GM23338 (cell line): Measurements from ENCODE around the gene NDST3. TPM values are rescaled to one million over a fixed set of nuclear protein-coding genes. Genes with fewer than 3 reads are reported as not detected.

ENCODE experiments used
- ATAC-seq: fragments of 200-7000 bp; cut with Tn5 transposase; 3 replicates; pipeline ENCODE4 v1.9.1; 2020
- DNase-seq: peaks from one replicate; pipeline ENCODE4 v3.0.0-alpha.2; 2015; ENCODE audit warnings: low spot score
- H2AFZ ChIP-seq: fragments of 200-600 bp; sonication (generic); 2 replicates; pipeline ENCODE4 v1.8.0; 2016; ENCODE audit warnings: antibody characterized with exemption, mild to moderate bottlenecking, moderate library complexity
- H3F3A ChIP-seq: fragments of 200-600 bp; sonication (generic); replicated peaks from 2 replicates; pipeline ENCODE4 v1.8.0; 2017; ENCODE audit warnings: antibody characterized with exemption, mixed run types, low read depth
- H3K27ac ChIP-seq: fragments of 200-600 bp; sonication (generic); 2 replicates; pipeline ENCODE4 v1.6.1; 2016; ENCODE audit warnings: low read depth
- H3K27me3 ChIP-seq: fragments of 200-600 bp; sonication (generic); 2 replicates; pipeline ENCODE4 v1.8.0; 2016; ENCODE audit warnings: mild to moderate bottlenecking, mixed run types, moderate library complexity; ENCODE audit not compliant: insufficient read depth
- H3K36me3 ChIP-seq: fragments of 200-600 bp; sonication (generic); 2 replicates; pipeline ENCODE4 v1.8.0; 2016; ENCODE audit warnings: mild to moderate bottlenecking; ENCODE audit not compliant: insufficient read depth
- H3K4me1 ChIP-seq: fragments of 200-600 bp; sonication (generic); 2 replicates; pipeline ENCODE4 v1.8.0; 2016; ENCODE audit warnings: mild to moderate bottlenecking, moderate library complexity; ENCODE audit not compliant: insufficient read depth
- H3K4me2 ChIP-seq: fragments of 200-600 bp; sonication (generic); 2 replicates; pipeline ENCODE4 v1.7.1; 2017; ENCODE audit warnings: mixed run types
- H3K4me3 ChIP-seq: fragments of 200-600 bp; sonication (generic); 2 replicates; pipeline ENCODE4 v1.6.1; 2016; ENCODE audit warnings: mixed run types
- H3K79me2 ChIP-seq: fragments of 200-600 bp; sonication (generic); replicated peaks from 2 replicates; pipeline ENCODE4 v1.8.0; 2017; ENCODE audit warnings: mild to moderate bottlenecking; ENCODE audit not compliant: insufficient read depth
- H3K9me2 ChIP-seq: fragments of 200-600 bp; sonication (generic); 2 replicates; pipeline ENCODE4 v1.8.0; 2017; ENCODE audit not compliant: insufficient read depth
- H4K20me1 ChIP-seq: fragments of 200-600 bp; sonication (generic); replicated peaks from 2 replicates; pipeline ENCODE4 v1.8.0; 2017; ENCODE audit warnings: mild to moderate bottlenecking; ENCODE audit not compliant: insufficient read depth
- H3K27ac Mint-ChIP-seq: 2 replicates; pipeline ENCODE4 v1.8.0; 2020; ENCODE audit warnings: inconsistent platforms, mild to moderate bottlenecking, moderate library complexity, mixed read lengths
- H3K27me3 Mint-ChIP-seq: 3 replicates; pipeline ENCODE4 v1.8.0; 2022; ENCODE audit warnings: low read depth, mild to moderate bottlenecking, moderate library complexity, mixed read lengths, inconsistent platforms; ENCODE audit not compliant: insufficient read depth, poor library complexity
- H3K36me3 Mint-ChIP-seq: 3 replicates; pipeline ENCODE4 v1.8.0; 2021; ENCODE audit warnings: low read depth, mild to moderate bottlenecking, inconsistent platforms, moderate library complexity, mixed read lengths
- H3K4me1 Mint-ChIP-seq: 3 replicates; pipeline ENCODE4 v1.8.0; 2020; ENCODE audit warnings: mild to moderate bottlenecking, inconsistent platforms, mixed read lengths
- H3K4me3 Mint-ChIP-seq: 3 replicates; pipeline ENCODE4 v1.8.0; 2021; ENCODE audit warnings: moderate library complexity, mild to moderate bottlenecking, inconsistent platforms, mixed read lengths
- H3K9me3 Mint-ChIP-seq: 3 replicates; pipeline ENCODE4 v1.8.0; 2020; ENCODE audit warnings: moderate library complexity, mild to moderate bottlenecking, inconsistent platforms, mixed read lengths
- CREB1 ChIP-seq: fragments of 250-450 bp; sonication (Bioruptor Pico); IDR thresholded peaks from 2 replicates; pipeline ENCODE4 v1.5.0; 2020; ENCODE audit warnings: low read depth, mild to moderate bottlenecking, moderate library complexity
- EZH2 ChIP-seq: fragments of 200-600 bp; sonication (generic); IDR thresholded peaks from one replicate; pipeline ENCODE4 v1.8.0; 2017; ENCODE audit warnings: antibody characterized with exemption, mild to moderate bottlenecking, low read depth; ENCODE audit not compliant: unreplicated experiment
- EZH2phosphoT487 ChIP-seq: fragments of 200-600 bp; sonication (generic); IDR thresholded peaks from one replicate; pipeline ENCODE4 v1.8.1; 2018; ENCODE audit warnings: antibody characterized with exemption; ENCODE audit not compliant: unreplicated experiment
- JUNB ChIP-seq: IDR thresholded peaks from one replicate; pipeline ENCODE4 v1.6.1; 2016; ENCODE audit warnings: antibody characterized with exemption; ENCODE audit not compliant: unreplicated experiment
- NANOG ChIP-seq: IDR thresholded peaks from 2 replicates; pipeline ENCODE4 v1.6.1; 2016; ENCODE audit warnings: antibody characterized with exemption, borderline replicate concordance
- STAT1 ChIP-seq: IDR thresholded peaks from one replicate; pipeline ENCODE4 v1.6.1; 2016; ENCODE audit warnings: antibody characterized with exemption; ENCODE audit not compliant: unreplicated experiment
- ZNF114 ChIP-seq: fragments of 250-450 bp; sonication (Bioruptor Pico); IDR thresholded peaks from 2 replicates; pipeline ENCODE4 v1.5.0; 2020; ENCODE audit warnings: mild to moderate bottlenecking, moderate library complexity
- ZNF331 ChIP-seq: fragments of 250-450 bp; sonication (Bioruptor Pico); IDR thresholded peaks from 2 replicates; pipeline ENCODE4 v1.5.0; 2020; ENCODE audit warnings: low read depth, mild to moderate bottlenecking, moderate library complexity
- polyA plus RNA-seq: library from polyadenylated mRNA; unstranded; fragments of >200 nt; fragmentation: Nextera tagmentation; extraction: Ambion mirVana; gene quantifications from 2 replicates; pipeline ENCODE4 v1.2.1, GENCODE V29; 2016
- total RNA-seq: library from RNA; depleted of rRNA; stranded (reverse); fragments of >200 nt; shearing (Covaris generic); gene quantifications from 2 replicates; pipeline ENCODE4 v1.2.3, GENCODE V29; 2014
- TF ChIP-seq, protein P1 (sequence below): IDR thresholded peaks from 2 replicates; pipeline ENCODE4 v1.6.1; 2016; ENCODE audit warnings: antibody characterized with exemption

NDST3 gene
- total and polyA plus RNA-seq, 2 experiments from 2014 or later, result 0.19 to 0.56 TPM

DNA sequence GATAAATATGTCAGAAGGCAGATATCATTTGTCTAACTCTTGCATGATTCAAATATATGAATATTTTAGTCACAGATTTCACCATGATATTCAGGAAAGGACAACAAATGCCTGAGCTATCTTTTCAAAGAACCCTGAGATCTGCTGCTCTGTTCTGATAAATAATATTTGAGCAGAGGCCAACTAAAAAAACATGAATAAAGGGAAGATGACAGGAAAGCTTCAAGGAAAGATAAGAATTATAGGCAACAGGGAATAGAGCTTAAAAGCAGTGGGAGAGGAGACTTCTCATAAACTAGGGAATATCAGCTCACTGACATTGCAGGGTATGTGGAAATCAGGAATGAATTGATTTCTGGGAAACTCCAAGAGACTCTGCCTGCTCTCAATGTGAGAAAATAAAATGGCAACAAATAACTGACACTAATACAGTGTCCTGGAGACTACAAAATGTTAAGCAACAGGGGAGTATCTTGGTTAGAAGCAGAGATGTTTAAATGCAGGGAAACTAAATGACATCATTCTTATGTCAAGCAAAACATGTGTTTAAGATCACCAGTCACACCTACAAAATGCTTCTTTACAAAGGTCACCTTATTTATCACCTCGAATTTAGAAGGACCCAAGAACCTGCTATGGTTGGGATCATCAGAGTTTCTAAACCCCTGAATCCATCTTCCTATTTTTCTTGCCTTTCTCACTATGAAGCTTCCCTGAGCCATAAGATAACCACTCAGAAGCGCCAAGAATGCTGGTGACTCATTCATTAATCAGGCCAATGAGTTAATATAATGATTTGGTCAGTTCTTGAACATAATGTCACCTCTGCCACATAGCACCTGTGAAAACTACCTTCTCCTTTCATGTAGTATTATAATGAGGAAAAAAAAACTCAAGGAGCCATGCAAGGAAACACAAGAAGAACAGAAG, 78.1 kb downstream of the NDST3 start (continued):
- TF ChIP-seq CREB1 (CRISPR knock-in tag) (no peak), EZH2 (no peak), ZNF114 (CRISPR knock-in tag) (no peak)
- TF ChIP-seq, protein P1, sequence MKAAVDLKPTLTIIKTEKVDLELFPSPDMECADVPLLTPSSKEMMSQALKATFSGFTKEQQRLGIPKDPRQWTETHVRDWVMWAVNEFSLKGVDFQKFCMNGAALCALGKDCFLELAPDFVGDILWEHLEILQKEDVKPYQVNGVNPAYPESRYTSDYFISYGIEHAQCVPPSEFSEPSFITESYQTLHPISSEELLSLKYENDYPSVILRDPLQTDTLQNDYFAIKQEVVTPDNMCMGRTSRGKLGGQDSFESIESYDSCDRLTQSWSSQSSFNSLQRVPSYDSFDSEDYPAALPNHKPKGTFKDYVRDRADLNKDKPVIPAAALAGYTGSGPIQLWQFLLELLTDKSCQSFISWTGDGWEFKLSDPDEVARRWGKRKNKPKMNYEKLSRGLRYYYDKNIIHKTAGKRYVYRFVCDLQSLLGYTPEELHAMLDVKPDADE, result no peak

DNA sequence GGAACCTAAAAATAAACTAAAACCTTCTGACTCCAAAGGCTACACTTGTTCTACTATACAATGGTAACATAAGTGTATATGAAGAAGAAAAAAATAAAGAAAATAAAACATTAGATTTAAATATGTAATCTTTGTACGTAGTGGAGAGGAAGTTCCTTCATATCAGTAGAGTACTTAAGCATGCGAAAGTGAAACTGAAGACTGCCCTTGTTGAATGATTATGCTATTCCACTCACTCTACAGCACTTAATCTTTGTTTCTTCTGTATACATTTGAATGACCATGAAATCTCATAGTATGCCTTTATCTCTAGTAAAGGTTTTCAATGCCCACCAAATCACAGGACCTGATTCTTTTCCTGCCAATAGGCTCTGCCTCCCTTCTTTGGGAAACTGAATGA, 78.9 kb downstream of the NDST3 start:
- Mint-ChIP-seq H3K4me1 (peaks cover 6% of the 10 kb centered on the region; the same call in 2 of the 3 replicates), H3K9me3 (no peaks in the 10 kb centered on the region), H3K27me3 (peaks cover 3% of the 10 kb centered on the region), H3K4me3 (no peak overlapping the region), H3K36me3 (no peaks in the 10 kb centered on the region), H3K27ac (no peak overlapping the region)
- TF ChIP-seq NANOG (no peak), EZH2phosphoT487 (no peak), ZNF331 (CRISPR knock-in tag) (no peak)
- TF ChIP-seq, protein P1, result no peak
- Histone ChIP-seq H3K79me2 (no peaks in the 10 kb centered on the region), H3K4me2 (no peak overlapping the region), H3K36me3 (no peaks in the 10 kb centered on the region), H2AFZ (no peak overlapping the region), H3K27ac (no peak overlapping the region), H3K27me3 (no peaks in the 10 kb centered on the region), H3K4me1 (peaks cover 9% of the 10 kb centered on the region; the same call in 1 of the 2 replicates), H3K9me2 (0 out of 2 replicates have a peak, but pooled peaks cover 2% of the 10 kb centered on the region), H3F3A (no peaks in the 10 kb centered on the region), H3K4me3 (no peak overlapping the region), H4K20me1 (no peaks in the 10 kb centered on the region)
- ATAC-seq, result no peak
- no peak for DNase-seq

DNA sequence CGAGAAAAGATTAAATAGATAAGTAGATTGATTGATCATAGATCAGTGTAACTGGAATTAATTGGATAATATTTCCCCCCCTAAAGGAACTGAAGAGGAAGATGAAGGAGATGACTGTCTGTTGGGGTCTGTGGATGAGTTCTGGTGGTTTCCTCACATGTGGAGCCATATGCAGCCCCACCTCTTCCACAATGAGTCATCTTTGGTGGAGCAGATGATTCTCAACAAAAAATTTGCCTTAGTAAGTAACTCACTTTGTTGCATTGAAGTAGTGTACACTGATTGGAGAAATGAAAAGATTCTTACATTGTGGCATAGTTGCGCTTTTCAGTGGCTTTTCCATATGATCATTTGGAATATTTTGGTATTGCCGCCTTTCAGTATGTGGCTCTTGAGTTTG, 80.4 kb downstream of the NDST3 start:
- Histone ChIP-seq H2AFZ (no peak overlapping the region), H3K79me2 (no peaks in the 10 kb centered on the region), H3K27ac (no peak overlapping the region), H3K36me3 (no peaks in the 10 kb centered on the region), H3K4me2 (no peak overlapping the region), H3K27me3 (no peaks in the 10 kb centered on the region), H4K20me1 (no peaks in the 10 kb centered on the region), H3F3A (no peaks in the 10 kb centered on the region), H3K4me1 (peaks cover 11% of the 10 kb centered on the region; the same call in 1 of the 2 replicates), H3K9me2 (0 out of 2 replicates have a peak, but pooled peaks cover 2% of the 10 kb centered on the region), H3K4me3 (no peak overlapping the region)
- H3K4me3 Mint-ChIP-seq, result no peak overlapping the region
- DNase-seq, result no peak
- H3K4me1 Mint-ChIP-seq, result peaks cover 9% of the 10 kb centered on the region; the same call in 2 of the 3 replicates
- peaks cover 3% of the 10 kb centered on the region for H3K27me3 Mint-ChIP-seq
- ATAC-seq, result no peak
- no peaks in the 10 kb centered on the region for H3K36me3 Mint-ChIP-seq
- no peak overlapping the region for H3K27ac Mint-ChIP-seq
- no peaks in the 10 kb centered on the region for H3K9me3 Mint-ChIP-seq
- TF ChIP-seq JUNB, result no peak
- no peak for TF ChIP-seq ZNF114 (CRISPR knock-in tag)
- TF ChIP-seq STAT1, result no peak
